B cell (primary cell): Measurements from ENCODE around the gene SYT11. TPM values are rescaled to one million over a fixed set of nuclear protein-coding genes. Genes with fewer than 3 reads are reported as not detected.

ENCODE experiments used
- ATAC-seq: fragments of 200-7000 bp; cut with Tn5 transposase; one replicate; pipeline ENCODE4 v1.10.0; 2021; ENCODE audit warnings: low read depth, mild to moderate bottlenecking, moderate number of reproducible peaks, moderate library complexity
- CTCF ChIA-PET: fragments of 350-600 bp; sonication (Branson Sonifier 250); formaldehyde crosslinking; loops from one replicate; lab custom pipeline; 2021; ENCODE audit warnings: antibody characterized with exemption, inconsistent platforms; lab: Charles Lee
- POLR2A ChIA-PET: fragments of 350-600 bp; sonication (Branson Sonifier 250); formaldehyde crosslinking; loops from one replicate; lab custom pipeline; 2021; ENCODE audit warnings: antibody characterized with exemption; lab: Charles Lee
- DNase-seq: peaks from one replicate; pipeline ENCODE4 v3.0.0; 2013
- H2AFZ ChIP-seq: 2 replicates; pipeline ENCODE4 v1.6.1; 2012; ENCODE audit warnings: mild to moderate bottlenecking, low read depth, low read length; ENCODE audit not compliant: insufficient read depth, poor library complexity, severe bottlenecking
- H3K27ac ChIP-seq, 2 donors: 1 replicate in 1 of 2; 2 replicates in 1 of 2; pipeline ENCODE4 v1.5.1; 2012 to 2013; ENCODE audit warnings: low read length in 2 of 2, mild to moderate bottlenecking in 2 of 2, moderate library complexity in 1 of 2
- H3K27me3 ChIP-seq, 4 experiments: fragments of 200-600 bp in 1 of 4; sonication (generic) in 1 of 4; replicated peaks in 1 of 4; 1 replicate in 2 of 4; 2 replicates in 2 of 4; pipeline versions ENCODE4 v1.6.1 to v1.7.0; 2013 to 2016; ENCODE audit warnings: low read length in 3 of 4, mild to moderate bottlenecking in 2 of 4, mixed read lengths in 1 of 4, moderate library complexity in 1 of 4; ENCODE audit not compliant: insufficient read depth in 4 of 4, control insufficient read depth in 3 of 4; ENCODE audit errors: control extremely low read depth in 1 of 4
- H3K36me3 ChIP-seq, 2 experiments: replicated peaks in 1 of 2; 1 replicate in 1 of 2; 2 replicates in 1 of 2; pipeline versions ENCODE4 v1.6.1 to v1.7.1; 2013; ENCODE audit warnings: low read length in 1 of 2; ENCODE audit not compliant: insufficient read depth in 2 of 2, control insufficient read depth in 1 of 2; ENCODE audit errors: control extremely low read depth in 1 of 2, extremely low read depth in 1 of 2
- H3K4me1 ChIP-seq, 2 donors: fragments of 200-600 bp in 1 of 2; sonication (generic) in 1 of 2; 1 replicate in 1 of 2; 2 replicates in 1 of 2; pipeline versions ENCODE4 v1.5.1 to v1.6.1; 2013 to 2017; ENCODE audit warnings: low read length in 2 of 2; ENCODE audit not compliant: control insufficient read depth in 2 of 2, insufficient read depth in 2 of 2
- H3K4me2 ChIP-seq: replicated peaks from 2 replicates; pipeline ENCODE3; 2012; ENCODE audit warnings: mild to moderate bottlenecking, low read depth, low read length; ENCODE audit not compliant: poor library complexity, severe bottlenecking
- H3K4me3 ChIP-seq, 5 experiments: fragments of 200-600 bp in 1 of 5; sonication (generic) in 1 of 5; 1 replicate in 3 of 5; 2 replicates in 2 of 5; pipeline versions ENCODE4 v1.5.1 to v1.7.0; 2011 to 2016; ENCODE audit warnings: low read length in 4 of 5, mild to moderate bottlenecking in 4 of 5, low read depth in 2 of 5, control low read depth in 1 of 5, moderate library complexity in 1 of 5; ENCODE audit not compliant: insufficient read depth in 1 of 5; ENCODE audit errors: control extremely low read depth in 1 of 5, extremely low read depth in 1 of 5
- H3K79me2 ChIP-seq: fragments of 200-600 bp; sonication (generic); one replicate; pipeline ENCODE4 v1.6.0; 2016; ENCODE audit warnings: low read length; ENCODE audit not compliant: control insufficient read depth, insufficient read depth
- H3K9ac ChIP-seq: fragments of 200-600 bp; sonication (generic); 2 replicates; pipeline ENCODE4 v1.6.1; 2017; ENCODE audit warnings: mild to moderate bottlenecking, low read length, moderate library complexity
- H3K9me3 ChIP-seq, 3 donors: one replicate each; pipeline versions ENCODE4 v1.6.1 to v1.7.1; 2013; ENCODE audit warnings: low read length in 2 of 3; ENCODE audit not compliant: control insufficient read depth in 2 of 3, insufficient read depth in 1 of 3; ENCODE audit errors: control extremely low read depth in 1 of 3
- H4K20me1 ChIP-seq: 2 replicates; pipeline ENCODE4 v1.6.0; 2012; ENCODE audit warnings: mild to moderate bottlenecking, low read length; ENCODE audit not compliant: insufficient read depth, control insufficient read depth, poor library complexity, severe bottlenecking
- H3K27ac Mint-ChIP-seq: one replicate; pipeline ENCODE4 v1.8.0; 2021; ENCODE audit warnings: mixed read lengths
- H3K27me3 Mint-ChIP-seq: one replicate; pipeline ENCODE4 v1.8.0; 2021; ENCODE audit warnings: mixed read lengths
- H3K4me1 Mint-ChIP-seq: one replicate; pipeline ENCODE4 v1.8.0; 2021; ENCODE audit warnings: mixed read lengths
- H3K4me3 Mint-ChIP-seq: one replicate; pipeline ENCODE4 v1.8.0; 2021; ENCODE audit warnings: mixed read lengths
- H3K9me3 Mint-ChIP-seq: one replicate; pipeline ENCODE4 v1.8.0; 2022; ENCODE audit warnings: mixed read lengths; ENCODE audit not compliant: insufficient read depth
- CTCF ChIP-seq: fragments of 200-600 bp; IDR thresholded peaks from one replicate; pipeline ENCODE4 v1.8.0; 2022; ENCODE audit warnings: antibody characterized with exemption, mild to moderate bottlenecking
- EZH2 ChIP-seq: IDR thresholded peaks from 2 replicates; pipeline ENCODE4 v1.6.1; 2012; ENCODE audit warnings: borderline replicate concordance, low read depth, mild to moderate bottlenecking, moderate library complexity, low read length; ENCODE audit not compliant: insufficient read depth, poor library complexity, severe bottlenecking
- WGBS: methylation state at CpG from one replicate; pipeline ENCODE4 v1.1.5; 2013; ENCODE audit warnings: missing lambda C conversion rate; ENCODE audit not compliant: insufficient coverage; 5-methylcytosine and 5-hydroxymethylcytosine counted together
- intact Hi-C: fragments of 100-400 bp; cut with micrococcal nuclease; formaldehyde crosslinking; loops from one replicate; pipeline ENCODE4 v1.10.0; 2022
- polyA plus RNA-seq: library from polyadenylated mRNA; depleted of rRNA; stranded (reverse); fragments of >200 nt; gene quantifications from 2 replicates; pipeline ENCODE4 v1.2.3, GENCODE V29; 2012
- total RNA-seq, 2 donors: library from RNA; stranded (reverse); fragments of 120-200 nt in 1 of 2; gene quantifications; 1 replicate in 1 of 2; 2 replicates in 1 of 2; pipeline versions ENCODE4 v1.2.3 to v1.2.4, GENCODE V29; 2013 to 2022

Gene SYT11
- total and polyA plus RNA-seq, 2 donors (not counting 1 experiment from before 2014, with no cell fraction given) = 1.8 to 6.6 TPM

GRCh38 chr1:155864393-155864792 lies 5.0 kb downstream of the SYT11 start:
- Histone ChIP-seq H3K27ac (no peak overlapping the region), H3K4me3 (no peak overlapping the region), H3K4me1 (peaks cover 0 to 15% of the 10 kb centered on the region in 2 donors), H3K9me3 (no peaks in the 10 kb centered on the region), H3K4me2 (no peak overlapping the region), H4K20me1 (no peaks in the 10 kb centered on the region), H3K36me3 (no peaks in the 10 kb centered on the region), H2AFZ (no peak overlapping the region), H3K9ac (no peak overlapping the region), H3K79me2 (no peaks in the 10 kb centered on the region), H3K27me3 (peaks cover 0 to 4% (median 2%) of the 10 kb centered on the region in 4 experiments)
- TF ChIP-seq EZH2 = no peak
- no peak for TF ChIP-seq CTCF
- Mint-ChIP-seq H3K9me3 (no peaks in the 10 kb centered on the region), H3K27ac (no peak overlapping the region), H3K27me3 (peaks cover 10% of the 10 kb centered on the region), H3K4me1 (peaks cover 6% of the 10 kb centered on the region), H3K4me3 (no peak overlapping the region)
- DNase-seq (no peak), ATAC-seq (no peak)
- ChIA-PET POLR2A (interaction anchor here (0.6 kb wide), 1 partner anchor 393 kb away, joined by 3 read pairs; no protein-coding TSS in a partner anchor), CTCF (no interaction called here)
- intact Hi-C loops = no loop called here

GRCh38 chr1:155867766-155868165 lies 8.4 kb downstream of the SYT11 start:
- Mint-ChIP-seq H3K27me3 (no peaks in the 10 kb centered on the region), H3K27ac (no peak overlapping the region), H3K9me3 (no peaks in the 10 kb centered on the region), H3K4me3 (no peak overlapping the region), H3K4me1 (no peaks in the 10 kb centered on the region)
- 96% methylated on average over 6 of the region's 8 CpGs for WGBS
- H3K4me1 ChIP-seq = no peaks in the 10 kb centered on the region
- no peak overlapping the region for H3K9ac ChIP-seq
- TF ChIP-seq CTCF = no peak
- no peak for TF ChIP-seq EZH2
- CTCF ChIA-PET = no interaction called here
- H3K4me3 ChIP-seq = no peak overlapping the region
- H3K9me3 ChIP-seq = no peaks in the 10 kb centered on the region
- no peaks in the 10 kb centered on the region for H4K20me1 ChIP-seq
- no peak overlapping the region for H3K4me2 ChIP-seq
- no peaks in the 10 kb centered on the region for H3K27me3 ChIP-seq
- no peaks in the 10 kb centered on the region for H3K79me2 ChIP-seq
- H3K36me3 ChIP-seq = peaks cover 0 to 4% of the 10 kb centered on the region in 2 experiments
- no peak for DNase-seq
- no peak for ATAC-seq
- H3K27ac ChIP-seq = no peak overlapping the region
- intact Hi-C loops = no loop called here
- H2AFZ ChIP-seq = no peak overlapping the region
- POLR2A ChIA-PET = no interaction called here
